Parathyroid adenoma (tissue), 2 donors: ENCODE measurements around the gene CNP.

ENCODE experiments used
- H2AFZ ChIP-seq: fragments of 300-600 bp; sonication (generic); one replicate; pipeline ENCODE4 v1.7.0; 2017; ENCODE audit warnings: antibody characterized with exemption, mild to moderate bottlenecking
- H3K27ac ChIP-seq: fragments of 300-600 bp; sonication (generic); one replicate; pipeline ENCODE4 v1.7.0; 2017
- H3K27me3 ChIP-seq: fragments of 300-600 bp; sonication (generic); one replicate; pipeline ENCODE4 v1.7.0; 2017; ENCODE audit warnings: low read length; ENCODE audit not compliant: control insufficient read depth, insufficient read depth
- H3K36me3 ChIP-seq: fragments of 300-600 bp; sonication (generic); one replicate; pipeline ENCODE4 v1.7.0; 2017; ENCODE audit warnings: low read length; ENCODE audit not compliant: control insufficient read depth, insufficient read depth
- H3K4me1 ChIP-seq: fragments of 300-600 bp; sonication (generic); one replicate; pipeline ENCODE4 v1.7.0; 2017; ENCODE audit warnings: control low read depth
- H3K4me2 ChIP-seq: fragments of 300-600 bp; sonication (generic); one replicate; pipeline ENCODE4 v1.7.0; 2017; ENCODE audit warnings: low read length
- H3K4me3 ChIP-seq: fragments of 300-600 bp; sonication (generic); one replicate; pipeline ENCODE4 v1.7.0; 2017; ENCODE audit warnings: low read depth, low read length
- H3K79me2 ChIP-seq: fragments of 300-600 bp; sonication (generic); one replicate; pipeline ENCODE4 v1.7.0; 2017; ENCODE audit warnings: control low read depth
- H3K9ac ChIP-seq: fragments of 300-600 bp; sonication (generic); one replicate; pipeline ENCODE4 v1.7.0; 2017; ENCODE audit warnings: mild to moderate bottlenecking
- H3K9me3 ChIP-seq: fragments of 300-600 bp; sonication (generic); one replicate; pipeline ENCODE4 v1.7.0; 2017; ENCODE audit warnings: low read length; ENCODE audit not compliant: control insufficient read depth
- CTCF ChIP-seq: fragments of 300-600 bp; sonication (generic); IDR thresholded peaks from one replicate; pipeline ENCODE4 v1.7.0; 2017; ENCODE audit warnings: antibody characterized with exemption, mild to moderate bottlenecking
- donor health status: primary hyperparathyroidism.

CNP gene

GRCh38 chr17:41919165-41919817, 47.3 kb upstream of the CNP start:
- Histone ChIP-seq H3K4me2 (peak overlapping the region; percentile 99), H3K4me1 (no peaks in the 10 kb centered on the region), H3K9me3 (no peaks in the 10 kb centered on the region), H2AFZ (peak overlapping the region; percentile 84), H3K9ac (no peak overlapping the region), H3K79me2 (peaks cover 24% of the 10 kb centered on the region), H3K27ac (peak overlapping the region; percentile 71), H3K4me3 (peak overlapping the region; percentile 74), H3K27me3 (no peaks in the 10 kb centered on the region), H3K36me3 (no peaks in the 10 kb centered on the region)
- TF ChIP-seq CTCF: no peak

- Histone ChIP-seq H3K27ac (peak overlapping the region; percentile 71), H3K9me3 (no peaks in the 10 kb centered on the region), H3K79me2 (peaks cover 17% of the 10 kb centered on the region), H3K36me3 (no peaks in the 10 kb centered on the region), H3K4me1 (no peaks in the 10 kb centered on the region), H3K4me3 (no peak overlapping the region), H3K9ac (no peak overlapping the region), H3K27me3 (no peaks in the 10 kb centered on the region), H2AFZ (peak overlapping the region; percentile 84), H3K4me2 (peak overlapping the region; percentile 99)
- TF ChIP-seq CTCF: no peak
These were observed 46.6 kb upstream of the CNP start for GRCh38 chr17:41919840-41920579.

GRCh38 chr17:41920580-41920955, 46.0 kb upstream of the CNP start:
- Histone ChIP-seq H3K79me2 (peaks cover 16% of the 10 kb centered on the region), H3K9ac (no peak overlapping the region), H3K36me3 (no peaks in the 10 kb centered on the region), H3K4me2 (no peak overlapping the region), H3K9me3 (no peaks in the 10 kb centered on the region), H3K27me3 (no peaks in the 10 kb centered on the region), H3K4me3 (no peak overlapping the region), H2AFZ (no peak overlapping the region), H3K4me1 (no peaks in the 10 kb centered on the region), H3K27ac (no peak overlapping the region)
- no peak for TF ChIP-seq CTCF

- H3K4me1 ChIP-seq: peaks cover 2% of the 10 kb centered on the region
- H3K9me3 ChIP-seq: no peaks in the 10 kb centered on the region
- no peaks in the 10 kb centered on the region for H3K79me2 ChIP-seq
- H3K27me3 ChIP-seq: no peaks in the 10 kb centered on the region
- H3K36me3 ChIP-seq: no peaks in the 10 kb centered on the region
- H3K4me3 ChIP-seq: no peak overlapping the region
- no peak overlapping the region for H3K9ac ChIP-seq
- no peak overlapping the region for H3K4me2 ChIP-seq
- TF ChIP-seq CTCF: no peak
- H2AFZ ChIP-seq: no peak overlapping the region
- H3K27ac ChIP-seq: no peak overlapping the region
These were observed 40.5 kb upstream of the CNP start for GRCh38 chr17:41925991-41926590.
